ENCODE results near the gene COL9A2. TPM values are rescaled to one million over a fixed set of nuclear protein-coding genes. Genes with fewer than 3 reads are reported as not detected.
"Not testable (repeated sequence)": the region's sequence is repeated elsewhere in the genome, so short reads cannot be mapped to it uniquely, and the experiment has no call there.

Gene COL9A2
- total RNA-seq, 1 donor from 2014 or later, result 4.5 TPM

DNA sequence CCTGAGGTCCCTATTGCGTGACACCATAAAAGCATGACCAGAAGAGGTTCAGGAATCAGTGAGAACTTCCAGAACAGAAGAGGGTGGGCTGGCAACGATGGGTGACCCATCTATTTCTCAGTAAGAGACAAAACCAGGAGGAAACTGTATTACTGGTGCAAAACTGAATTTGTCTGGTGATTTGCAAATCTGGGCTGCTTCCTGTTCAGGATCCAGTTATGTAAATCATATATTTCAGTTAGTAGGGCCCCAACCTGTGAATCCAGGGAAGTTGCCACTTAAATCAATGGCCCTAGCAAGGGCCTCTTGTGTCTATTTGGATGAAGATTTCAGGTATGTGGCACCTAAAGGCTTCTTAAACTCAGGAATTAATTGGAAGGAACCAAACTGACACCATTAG is 33.3 kb upstream of the COL9A2 start:
- H3K27ac ChIP-seq, result no peak overlapping the region
- intact Hi-C loops (cut with DNase I), result no loop called here
- H3K36me3 ChIP-seq, result no peaks in the 10 kb centered on the region
- no peaks in the 10 kb centered on the region for H3K27me3 ChIP-seq
- no peaks in the 10 kb centered on the region for H3K4me1 ChIP-seq
- DNase-seq (ENCODE audit: low spot score in 2 of 2), result no peak
- TF ChIP-seq, protein P1, sequence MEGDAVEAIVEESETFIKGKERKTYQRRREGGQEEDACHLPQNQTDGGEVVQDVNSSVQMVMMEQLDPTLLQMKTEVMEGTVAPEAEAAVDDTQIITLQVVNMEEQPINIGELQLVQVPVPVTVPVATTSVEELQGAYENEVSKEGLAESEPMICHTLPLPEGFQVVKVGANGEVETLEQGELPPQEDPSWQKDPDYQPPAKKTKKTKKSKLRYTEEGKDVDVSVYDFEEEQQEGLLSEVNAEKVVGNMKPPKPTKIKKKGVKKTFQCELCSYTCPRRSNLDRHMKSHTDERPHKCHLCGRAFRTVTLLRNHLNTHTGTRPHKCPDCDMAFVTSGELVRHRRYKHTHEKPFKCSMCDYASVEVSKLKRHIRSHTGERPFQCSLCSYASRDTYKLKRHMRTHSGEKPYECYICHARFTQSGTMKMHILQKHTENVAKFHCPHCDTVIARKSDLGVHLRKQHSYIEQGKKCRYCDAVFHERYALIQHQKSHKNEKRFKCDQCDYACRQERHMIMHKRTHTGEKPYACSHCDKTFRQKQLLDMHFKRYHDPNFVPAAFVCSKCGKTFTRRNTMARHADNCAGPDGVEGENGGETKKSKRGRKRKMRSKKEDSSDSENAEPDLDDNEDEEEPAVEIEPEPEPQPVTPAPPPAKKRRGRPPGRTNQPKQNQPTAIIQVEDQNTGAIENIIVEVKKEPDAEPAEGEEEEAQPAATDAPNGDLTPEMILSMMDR (IDR thresholded peaks at IDR 0.05), result no peak
- H3K4me3 ChIP-seq, result no peak overlapping the region
- no peaks in the 10 kb centered on the region for H3K9me3 ChIP-seq

DNA sequence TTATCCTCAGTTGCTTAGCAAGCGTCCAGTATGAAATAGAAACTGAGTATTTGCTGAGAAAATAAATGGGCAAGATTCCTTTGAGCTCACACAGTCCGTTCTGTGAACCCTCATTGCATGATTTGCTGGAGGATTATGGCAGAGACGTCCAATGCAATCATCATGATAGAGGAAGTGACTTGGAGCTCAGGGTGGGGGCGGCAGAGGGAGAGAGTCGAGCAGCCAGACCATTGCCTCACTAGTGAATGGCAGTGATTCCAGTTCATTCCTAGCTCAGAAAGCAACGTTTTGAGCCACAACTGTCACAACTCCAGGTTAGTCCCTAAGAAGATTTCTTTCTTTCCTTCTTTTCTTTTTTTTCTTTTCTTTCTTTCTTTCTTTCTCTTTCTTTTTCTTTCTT is 27.5 kb upstream of the COL9A2 start:
- peak; percentile 26 to 77 for DNase-seq (ENCODE audit: low spot score in 2 of 2)
- H3K4me1 ChIP-seq, result no peaks in the 10 kb centered on the region
- TF ChIP-seq, protein P1 (IDR thresholded peaks at IDR 0.05), result no peak
- H3K36me3 ChIP-seq, result no peaks in the 10 kb centered on the region
- H3K27ac ChIP-seq, result no peak overlapping the region
- peak overlapping the region in 1 of 2 donors; percentile 9 for H3K4me3 ChIP-seq
- intact Hi-C loops (cut with DNase I), result no loop called here
- H3K27me3 ChIP-seq, result no peaks in the 10 kb centered on the region
- H3K9me3 ChIP-seq, result no peaks in the 10 kb centered on the region

DNA sequence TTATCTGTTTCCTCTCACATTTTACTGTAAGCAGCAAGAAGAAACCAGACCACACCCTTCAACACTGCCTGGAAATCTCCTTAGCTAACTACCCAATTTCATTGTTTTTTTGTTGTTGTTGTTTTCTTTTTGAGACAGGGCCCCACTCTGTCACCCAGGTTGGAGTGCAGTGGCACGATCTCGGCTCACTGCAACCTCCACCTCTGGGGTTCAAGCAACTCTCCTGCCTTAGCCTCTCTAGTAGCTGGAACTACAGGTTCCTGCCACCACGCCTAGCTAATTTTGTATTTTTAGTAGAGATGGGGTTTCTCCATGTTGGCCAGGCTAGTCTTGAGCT is 25.3 kb upstream of the COL9A2 start:
- H3K36me3 ChIP-seq; H3K4me1 ChIP-seq; intact Hi-C loops (cut with DNase I); DNase-seq (ENCODE audit: low spot score in 2 of 2); H3K9me3 ChIP-seq; H3K4me3 ChIP-seq; H3K27me3 ChIP-seq; H3K27ac ChIP-seq: not testable (repeated sequence)

DNA sequence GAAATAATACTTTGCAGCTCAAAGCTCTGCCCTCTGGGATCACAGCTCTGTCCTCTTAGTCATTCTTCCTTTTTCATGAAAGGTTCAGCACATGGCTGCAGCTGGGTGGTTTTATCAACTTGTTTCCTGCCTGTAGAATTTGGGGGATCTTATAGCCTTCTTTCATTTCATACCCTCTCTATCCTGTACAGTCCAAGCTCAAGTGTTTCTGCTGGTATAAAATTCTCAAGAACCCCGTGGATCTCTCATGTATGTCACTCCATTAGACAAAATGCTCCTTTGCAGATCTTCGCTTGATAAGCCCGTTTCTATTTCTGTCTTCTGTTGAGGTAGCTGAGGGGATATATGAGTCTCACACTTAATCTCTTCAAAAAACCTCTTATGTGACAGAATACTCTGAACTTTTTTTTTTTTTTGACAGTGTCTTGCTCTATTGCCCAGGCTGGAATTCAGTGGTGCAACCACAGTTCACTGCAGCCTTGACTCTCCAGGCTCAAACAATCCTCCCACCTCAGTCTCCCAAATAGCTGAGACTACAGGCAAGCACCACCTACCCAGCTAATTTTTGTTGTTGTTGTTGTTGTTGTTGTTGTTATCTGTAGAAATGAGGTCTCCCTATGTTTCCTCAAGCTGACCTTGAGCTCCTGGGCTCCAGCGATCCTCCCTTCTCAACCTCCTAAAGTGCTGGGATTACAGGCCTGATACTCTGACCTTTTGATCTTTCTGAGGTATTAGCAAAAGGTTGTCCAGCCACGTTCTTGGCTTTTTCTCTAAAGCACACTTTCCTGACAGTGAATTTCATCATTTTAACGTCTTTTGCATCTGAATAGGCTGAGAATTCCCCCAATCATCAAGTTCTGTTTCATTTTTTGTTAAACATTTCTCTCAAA is 24.6 kb upstream of the COL9A2 start:
- intact Hi-C loops (cut with DNase I), result no loop called here
- no peak overlapping the region for H3K4me3 ChIP-seq
- no peaks in the 10 kb centered on the region for H3K36me3 ChIP-seq
- no peak overlapping the region for H3K27ac ChIP-seq
- H3K27me3 ChIP-seq, result no peaks in the 10 kb centered on the region
- H3K9me3 ChIP-seq, result no peaks in the 10 kb centered on the region
- no peak for DNase-seq (ENCODE audit: low spot score in 2 of 2)
- TF ChIP-seq, protein P1 (IDR thresholded peaks at IDR 0.05), result no peak
- H3K4me1 ChIP-seq, result no peaks in the 10 kb centered on the region

DNA sequence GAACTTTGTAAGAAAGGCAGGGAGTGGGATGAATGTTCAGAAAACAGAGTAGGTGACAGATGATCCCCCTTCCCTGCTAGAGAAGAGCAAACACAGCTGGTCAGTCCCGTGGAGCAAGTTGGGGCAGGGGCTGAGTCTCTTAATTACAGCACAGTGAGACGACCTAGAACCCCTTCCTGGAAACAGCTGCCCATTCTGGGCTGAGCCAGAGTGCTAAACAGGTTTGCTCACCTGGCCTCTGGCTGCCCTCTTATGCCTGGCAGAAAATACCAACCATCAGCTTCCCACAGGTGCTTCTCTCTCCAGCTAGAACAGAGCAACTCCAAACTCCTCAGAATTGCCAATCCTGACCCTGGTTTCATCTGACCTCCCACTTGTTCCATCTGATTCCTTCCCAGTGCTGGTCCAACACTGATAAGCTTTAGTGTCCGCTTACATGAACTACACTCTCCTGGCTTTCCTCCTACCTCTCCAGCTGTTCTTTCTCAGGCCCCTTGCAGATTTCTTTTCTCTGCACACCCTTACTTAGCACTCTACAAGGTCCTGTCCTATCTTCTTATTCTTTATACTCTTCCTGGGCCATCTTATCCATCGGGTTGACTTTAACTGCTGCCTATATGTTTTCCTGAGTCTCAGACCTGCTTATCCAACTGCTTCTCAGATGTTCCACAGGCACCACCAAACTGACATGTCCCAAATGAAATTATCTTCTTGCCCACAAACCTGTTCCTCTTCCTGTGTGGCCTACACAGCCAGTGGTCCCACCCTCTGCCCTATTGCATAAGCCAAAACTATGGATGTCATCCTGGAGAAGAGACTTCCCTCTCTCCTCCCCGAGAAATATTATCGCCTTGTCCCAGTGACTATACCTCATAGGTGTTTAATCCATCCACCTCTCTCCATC is 22.6 kb upstream of the COL9A2 start:
- no peak overlapping the region for H3K4me3 ChIP-seq
- TF ChIP-seq, protein P1 (IDR thresholded peaks at IDR 0.05), result no peak
- H3K4me1 ChIP-seq, result no peaks in the 10 kb centered on the region
- H3K27me3 ChIP-seq, result no peaks in the 10 kb centered on the region
- H3K27ac ChIP-seq, result no peak overlapping the region
- intact Hi-C loops (cut with DNase I), result loop anchor here (5.0 kb wide), 1 partner anchor 63 kb away; no protein-coding TSS in a partner anchor
- no peaks in the 10 kb centered on the region for H3K9me3 ChIP-seq
- no peaks in the 10 kb centered on the region for H3K36me3 ChIP-seq
- DNase-seq (ENCODE audit: low spot score in 2 of 2), result no peak

Measured in ascending aorta (tissue), 2 donors.